Epidermal melanocyte (primary cell): ENCODE measurements around the gene CENPV.
"Not testable (repeated sequence)": the region's sequence is repeated elsewhere in the genome, so short reads cannot be mapped to it uniquely, and the experiment has no call there.

Experiments used
- DNase-seq: peaks from one replicate; pipeline ENCODE4 v3.0.0; 2011; ENCODE audit warnings: low spot score; ENCODE audit not compliant: insufficient read length

Gene CENPV

DNA sequence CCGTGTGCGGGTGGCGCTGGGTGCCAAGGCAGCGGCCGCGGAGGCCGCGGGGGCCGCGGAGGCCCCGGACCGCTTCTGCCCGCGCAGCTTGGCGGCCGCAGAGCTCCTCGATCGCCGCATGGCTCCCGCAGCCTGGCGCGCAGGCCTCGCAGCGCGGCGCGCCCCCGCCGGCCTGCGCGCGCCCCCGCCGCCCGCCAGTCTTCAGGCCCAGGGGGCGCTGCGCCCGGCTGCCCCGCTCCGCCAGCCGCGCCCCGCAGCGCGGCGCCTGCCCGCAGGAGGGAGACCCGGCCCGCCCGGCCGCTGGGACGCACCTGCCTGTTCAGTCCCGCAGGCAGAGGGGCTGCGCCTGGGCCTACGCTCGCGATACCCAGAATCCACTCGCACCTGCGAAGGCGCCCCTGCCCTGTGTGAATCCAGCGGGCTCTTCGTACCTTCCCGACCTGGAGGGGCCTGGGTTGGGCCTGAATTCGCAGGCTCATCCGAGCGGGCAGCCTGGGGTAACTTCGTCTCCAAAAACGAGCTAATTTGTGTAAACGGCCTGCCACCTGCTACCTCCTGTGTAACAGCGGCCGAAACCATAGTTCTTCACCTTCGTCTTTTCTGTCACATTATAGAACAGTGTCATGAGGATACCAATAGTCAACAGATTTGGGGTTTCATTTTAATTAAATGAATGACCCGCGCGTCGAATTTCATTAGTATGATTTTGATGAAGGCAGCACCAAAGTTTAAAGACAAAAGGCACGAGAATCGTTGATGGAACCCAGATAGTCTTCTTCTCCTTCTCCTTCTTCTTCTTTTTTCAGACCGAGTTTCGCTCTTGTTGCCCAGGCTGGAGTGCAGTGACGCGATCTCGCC, at the start of gene CENPV:
Gene CENPV, minus strand, starts transcription at position 153 of the 858 bp plus-strand sequence. Its CDS starts 33 bp downstream, at position 120.
- peak; percentile 26 for DNase-seq

DNA sequence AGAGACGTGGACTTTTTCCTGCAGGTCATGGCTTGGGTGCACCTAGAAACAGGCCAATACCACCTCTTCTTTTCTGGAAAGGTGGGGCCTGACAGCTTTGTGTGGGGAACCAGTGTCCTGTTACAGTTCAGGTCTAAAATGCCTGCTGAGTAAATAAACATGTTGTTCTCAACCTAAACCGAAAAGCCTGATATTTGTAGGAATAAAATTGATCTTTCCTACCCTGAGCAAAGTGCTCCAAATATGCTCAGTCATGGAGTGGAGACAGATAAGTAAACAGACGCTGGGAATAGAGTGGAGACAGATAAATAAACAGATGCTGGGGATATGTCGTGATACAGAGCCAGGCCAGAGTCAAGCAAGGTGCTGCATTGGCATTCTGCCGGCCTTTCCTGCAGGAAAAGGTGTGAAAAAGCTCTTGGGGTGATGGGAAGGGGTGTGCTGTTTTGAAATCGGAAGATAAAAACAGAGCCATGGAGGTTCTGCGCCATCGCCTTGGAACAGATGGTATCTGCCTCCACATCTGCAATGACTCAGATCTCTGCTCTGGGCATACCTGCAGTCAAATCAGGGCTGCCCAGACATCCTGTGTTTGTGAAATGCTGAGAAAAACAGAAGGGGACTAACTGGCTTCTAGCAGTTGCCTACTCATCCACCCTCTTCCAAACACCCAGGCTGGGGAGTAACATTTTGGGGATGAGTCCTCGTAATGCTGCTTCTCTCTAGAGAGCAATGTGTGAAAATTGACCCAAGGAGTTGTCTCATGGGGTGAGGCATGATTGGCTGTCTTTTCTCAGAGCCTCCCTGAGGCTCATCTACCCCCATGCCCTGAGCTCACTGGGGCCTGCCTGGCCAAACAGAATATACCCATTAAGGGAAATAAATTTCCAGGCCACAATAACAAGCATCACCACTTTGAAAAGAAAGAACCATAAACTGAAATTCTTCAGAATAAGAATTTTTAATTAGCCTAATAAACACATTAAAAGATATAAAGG, 45.3 kb upstream of the CENPV start:
- DNase-seq, result no peak

DNA sequence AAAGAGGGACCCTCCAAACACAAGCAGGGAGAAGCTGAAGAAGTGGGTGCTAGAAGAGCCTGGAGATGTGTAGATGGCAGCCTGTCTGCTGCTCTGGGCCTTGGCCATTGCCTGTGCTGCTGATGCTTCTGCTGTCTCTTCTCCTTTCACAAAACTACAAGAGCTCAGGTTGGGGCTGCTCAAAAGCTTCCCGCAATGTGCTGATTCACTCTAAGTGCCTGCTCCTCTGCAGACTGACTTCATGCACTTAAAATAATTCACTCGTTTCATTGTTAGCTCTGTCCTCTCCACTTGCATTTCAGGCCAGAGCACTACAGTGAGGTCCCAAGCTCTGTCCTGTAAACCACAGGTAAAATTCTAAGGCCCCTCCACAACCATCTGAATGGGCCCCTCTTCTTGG, 43.4 kb upstream of the CENPV start:
- not testable (repeated sequence) for DNase-seq

DNA sequence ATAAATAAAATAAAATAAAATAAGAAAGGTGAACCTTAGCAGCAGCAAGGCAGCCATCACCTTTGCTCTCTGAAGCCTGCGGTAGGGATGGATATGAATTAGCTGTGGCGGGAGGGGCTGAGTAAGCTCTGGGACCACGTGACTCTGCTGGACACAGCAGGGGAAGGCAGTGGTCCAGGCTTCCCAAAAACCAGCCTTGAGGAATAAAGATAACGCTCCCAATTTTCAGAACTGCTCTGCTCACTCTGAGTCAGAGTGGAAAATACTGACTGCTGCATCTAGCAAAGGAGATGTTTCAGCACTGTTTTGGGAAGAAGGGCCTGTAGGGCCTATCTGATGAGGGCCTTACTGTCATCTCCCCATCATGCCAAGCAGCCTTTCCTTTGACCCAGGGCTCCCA, 42.6 kb upstream of the CENPV start:
- DNase-seq, result not testable (repeated sequence)

DNA sequence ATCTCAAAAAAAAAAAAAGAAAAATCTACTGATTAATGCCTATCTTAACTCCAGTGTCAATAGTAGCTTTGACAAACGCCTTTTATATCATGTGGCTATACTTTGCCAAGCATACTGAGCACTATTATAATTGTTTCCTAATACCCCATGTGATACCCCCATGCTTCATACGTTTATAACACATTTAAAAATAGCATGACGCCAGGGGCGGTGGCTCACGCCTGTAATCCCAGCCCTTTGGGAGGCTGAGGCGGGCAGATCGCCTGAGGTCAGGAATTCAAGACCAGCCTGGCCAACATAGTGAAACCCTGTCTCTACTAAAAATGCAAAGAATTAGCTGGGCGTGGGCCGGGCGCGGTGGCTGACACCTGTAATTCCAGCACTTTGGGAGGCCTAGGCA, 39.2 kb upstream of the CENPV start:
- not testable (repeated sequence) for DNase-seq

DNA sequence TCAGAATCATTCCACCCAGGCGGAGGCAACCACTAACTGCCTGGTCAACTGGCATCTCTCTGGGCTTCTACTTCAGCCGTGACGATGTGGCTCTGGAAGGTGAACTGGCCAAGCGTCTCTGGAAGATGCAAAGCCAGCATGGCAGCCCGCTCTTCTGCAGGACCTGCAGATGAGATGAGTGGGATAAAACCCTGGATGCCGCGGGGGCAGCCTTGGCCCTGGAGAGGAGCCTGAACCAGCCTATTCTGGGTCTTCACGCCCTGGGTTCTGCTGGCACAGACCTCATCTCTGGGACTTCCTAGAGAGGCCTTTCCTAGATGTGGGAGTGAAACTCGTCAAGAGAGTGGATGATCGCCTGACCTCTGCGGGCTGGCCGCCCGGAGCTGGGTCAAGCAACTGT, 38.2 kb upstream of the CENPV start:
- DNase-seq, result no peak

DNA sequence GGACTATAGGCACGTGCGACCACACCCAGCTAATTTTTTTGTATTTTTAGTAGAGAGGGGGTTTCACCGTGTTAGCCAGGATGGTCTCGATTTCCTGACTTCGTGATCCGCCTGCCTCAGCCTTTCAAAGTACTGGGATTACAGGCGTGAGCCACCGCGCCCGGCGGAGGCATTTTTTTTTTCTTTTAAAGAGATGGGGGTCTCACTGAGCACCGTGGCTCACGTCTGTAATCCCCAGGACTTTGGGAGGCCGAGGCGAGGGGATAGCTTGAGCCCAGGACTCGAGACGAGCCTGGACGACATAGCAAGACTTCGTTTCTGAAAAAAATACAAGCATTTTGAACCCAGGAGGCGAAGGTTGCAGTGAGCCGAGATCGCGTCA, 32.8 kb upstream of the CENPV start:
- DNase-seq, result not testable (repeated sequence)

DNA sequence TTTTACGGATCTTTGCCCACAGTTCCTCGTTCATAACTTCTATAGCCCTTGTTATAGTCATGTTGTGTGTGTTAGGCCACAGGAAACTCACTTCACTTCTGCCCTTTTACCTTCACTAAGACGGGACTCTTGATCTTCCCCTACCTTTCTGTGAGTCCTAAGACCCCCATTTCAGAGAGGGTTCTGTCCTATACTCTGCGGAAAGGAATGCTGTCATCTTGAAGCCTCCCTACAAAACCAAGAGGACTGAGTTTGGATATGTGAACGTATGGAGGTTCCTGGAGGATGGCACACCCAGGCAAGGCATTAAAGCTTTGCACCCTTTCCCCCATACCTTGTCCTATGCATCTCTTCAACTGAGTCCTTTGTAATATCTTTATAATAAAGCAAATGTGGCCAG, 31.3 kb upstream of the CENPV start:
- DNase-seq, result no peak

DNA sequence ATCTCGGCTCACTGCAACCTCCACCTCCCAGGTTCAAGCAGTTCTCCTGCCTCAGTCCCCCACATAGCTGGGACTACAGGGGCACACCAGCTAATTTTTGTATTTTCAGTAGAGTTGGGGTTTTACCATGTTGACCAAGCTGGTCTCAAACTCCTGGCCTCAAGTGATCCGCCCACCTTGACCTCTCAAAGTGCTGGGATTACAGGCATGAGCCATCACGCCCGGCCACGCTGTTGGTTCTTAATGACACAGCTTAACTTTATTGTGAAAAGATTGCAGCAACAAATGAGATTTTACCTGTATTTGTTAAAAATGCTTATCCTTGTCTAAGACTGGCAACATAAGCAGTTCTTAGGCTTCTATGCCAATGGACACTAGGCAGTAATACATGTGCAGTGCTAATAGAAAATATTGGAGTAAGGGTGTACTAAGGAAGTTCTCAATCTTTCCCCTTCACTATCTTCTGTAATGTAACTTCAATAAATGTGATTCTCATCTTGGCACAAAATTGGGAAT, 30.6 kb upstream of the CENPV start:
- DNase-seq, result no peak

DNA sequence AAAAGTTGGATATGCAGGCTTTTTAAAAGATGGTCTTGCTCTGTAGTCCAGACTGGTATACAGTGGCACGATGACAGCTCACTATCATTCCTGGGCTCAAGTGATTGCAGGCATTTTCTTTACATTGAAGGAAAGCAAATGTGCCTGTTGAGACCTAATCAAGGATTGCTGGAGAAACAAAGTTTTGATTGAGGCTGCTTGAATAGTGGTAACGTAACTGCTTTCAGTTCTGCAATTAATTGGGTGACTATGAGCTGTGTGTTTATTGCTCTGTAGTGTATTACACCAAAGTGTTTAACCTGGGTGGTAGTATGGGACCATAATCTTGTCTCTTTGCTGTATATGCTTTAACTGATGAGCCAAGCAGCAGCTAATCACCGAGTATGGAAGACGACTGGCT, 29.9 kb upstream of the CENPV start:
- DNase-seq, result no peak

DNA sequence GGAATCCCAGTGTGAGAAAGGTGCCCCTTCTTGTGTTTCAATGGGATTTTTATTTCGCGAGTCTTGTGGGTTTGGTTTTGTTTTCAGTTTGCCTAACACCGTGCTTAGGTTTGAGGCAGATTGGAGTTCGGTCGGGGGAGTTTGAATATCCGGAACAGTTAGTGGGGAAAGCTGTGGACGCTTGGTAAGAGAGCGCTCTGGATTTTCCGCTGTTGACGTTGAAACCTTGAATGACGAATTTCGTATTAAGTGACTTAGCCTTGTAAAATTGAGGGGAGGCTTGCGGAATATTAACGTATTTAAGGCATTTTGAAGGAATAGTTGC, 28.2 kb upstream of the CENPV start:
- DNase-seq, result no peak

DNA sequence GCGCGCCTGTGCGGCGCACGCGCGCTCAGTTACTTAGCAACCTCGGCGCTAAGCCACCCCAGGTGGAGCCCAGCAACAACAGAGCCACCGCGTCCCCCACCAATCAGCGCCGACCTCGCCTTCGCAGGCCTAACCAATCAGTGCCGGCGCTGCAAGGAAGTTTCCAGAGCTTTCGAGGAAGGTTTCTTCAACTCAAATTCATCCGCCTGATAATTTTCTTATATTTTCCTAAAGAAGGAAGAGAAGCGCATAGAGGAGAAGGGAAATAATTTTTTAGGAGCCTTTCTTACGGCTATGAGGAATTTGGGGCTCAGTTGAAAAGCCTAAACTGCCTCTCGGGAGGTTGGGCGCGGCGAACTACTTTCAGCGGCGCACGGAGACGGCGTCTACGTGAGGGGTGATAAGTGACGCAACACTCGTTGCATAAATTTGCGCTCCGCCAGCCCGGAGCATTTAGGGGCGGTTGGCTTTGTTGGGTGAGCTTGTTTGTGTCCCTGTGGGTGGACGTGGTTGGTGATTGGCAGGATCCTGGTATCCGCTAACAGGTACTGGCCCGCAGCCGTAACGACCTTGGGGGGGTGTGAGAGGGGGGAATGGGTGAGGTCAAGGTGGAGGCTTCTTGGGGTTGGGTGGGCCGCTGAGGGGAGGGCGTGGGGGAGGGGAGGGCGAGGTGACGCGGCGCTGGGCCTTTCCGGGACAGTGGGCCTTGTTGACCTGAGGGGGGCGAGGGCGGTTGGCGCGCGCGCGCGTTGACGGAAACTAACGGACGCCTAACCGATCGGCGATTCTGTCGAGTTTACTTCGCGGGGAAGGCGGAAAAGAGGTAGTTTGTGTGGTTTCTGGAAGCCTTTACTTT, 27.6 kb upstream of the CENPV start, which contains the start of gene UBB:
Gene UBB, plus strand, starts transcription at position 452 of the 856 bp plus-strand sequence. CDS start 817 bp downstream, outside the sequence.
- peak; percentile 73 for DNase-seq

DNA sequence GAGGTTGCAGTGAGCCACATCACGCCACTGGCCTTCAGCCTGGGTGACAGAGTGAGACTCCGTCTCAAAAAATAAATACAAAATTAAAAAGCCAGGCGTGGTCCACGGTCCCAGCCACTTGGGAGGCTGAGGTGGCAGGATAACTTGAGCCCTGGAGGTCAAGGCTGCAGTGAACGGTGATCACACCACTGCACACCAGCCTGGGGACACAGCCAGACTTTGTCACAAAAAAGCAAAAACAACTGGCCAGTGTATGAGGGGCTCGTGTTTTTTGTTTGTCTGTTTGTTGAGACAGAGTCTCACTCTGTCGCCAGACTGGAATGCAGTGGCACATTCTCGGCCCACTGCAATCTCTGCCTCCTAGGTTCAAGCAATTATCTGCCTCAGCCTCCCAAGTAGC, 26.4 kb upstream of the CENPV start:
- no peak for DNase-seq

DNA sequence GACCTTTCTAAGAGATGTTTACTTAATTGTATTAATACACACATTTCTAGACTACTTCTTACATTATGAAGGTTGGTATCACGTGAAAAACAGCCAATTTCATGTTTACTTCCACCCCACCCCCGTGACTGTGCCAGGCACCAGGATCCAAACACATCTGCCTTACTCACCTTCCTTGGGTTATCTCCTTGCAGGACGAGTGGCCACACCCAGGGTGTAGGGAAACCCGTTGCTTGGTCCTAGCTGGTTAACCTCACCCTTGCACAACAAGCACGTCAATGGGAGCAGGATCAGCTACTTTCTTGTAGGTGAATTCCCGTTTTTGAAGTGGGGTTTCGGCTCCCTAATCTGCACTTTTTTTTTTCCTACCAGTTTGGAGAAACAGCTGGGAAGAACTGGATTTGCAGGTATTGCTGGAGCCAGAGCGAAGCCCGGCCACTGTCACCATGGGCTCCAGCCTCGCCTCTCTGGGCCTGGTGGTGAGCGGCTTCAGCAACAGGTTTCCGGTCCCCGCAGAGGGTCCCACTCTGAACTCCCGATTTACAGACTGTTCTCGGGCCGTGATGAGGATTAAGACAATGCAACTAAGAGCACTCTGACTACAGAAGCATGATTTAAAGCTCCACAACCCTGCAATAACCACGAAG, 25.5 kb upstream of the CENPV start:
- no peak for DNase-seq

DNA sequence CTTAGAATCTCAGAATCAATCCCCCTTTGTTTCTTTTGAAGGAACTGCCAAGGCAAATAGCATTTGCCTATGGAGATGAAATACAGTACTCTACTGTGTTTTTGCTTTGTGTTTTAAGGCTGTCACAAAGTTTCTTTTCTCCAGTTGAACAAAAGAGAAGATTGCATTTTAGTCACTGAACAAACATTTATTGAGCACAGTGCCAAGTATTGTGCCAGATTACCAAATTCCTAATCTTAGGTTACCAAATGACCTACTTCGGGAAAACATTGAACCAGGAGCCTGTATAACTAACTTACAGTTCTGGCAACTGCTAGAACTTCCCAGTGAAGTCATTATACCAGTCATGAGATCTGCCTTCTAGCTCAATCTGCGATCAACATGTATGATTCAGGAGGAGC, 24.7 kb upstream of the CENPV start:
- peak; percentile 61 for DNase-seq

DNA sequence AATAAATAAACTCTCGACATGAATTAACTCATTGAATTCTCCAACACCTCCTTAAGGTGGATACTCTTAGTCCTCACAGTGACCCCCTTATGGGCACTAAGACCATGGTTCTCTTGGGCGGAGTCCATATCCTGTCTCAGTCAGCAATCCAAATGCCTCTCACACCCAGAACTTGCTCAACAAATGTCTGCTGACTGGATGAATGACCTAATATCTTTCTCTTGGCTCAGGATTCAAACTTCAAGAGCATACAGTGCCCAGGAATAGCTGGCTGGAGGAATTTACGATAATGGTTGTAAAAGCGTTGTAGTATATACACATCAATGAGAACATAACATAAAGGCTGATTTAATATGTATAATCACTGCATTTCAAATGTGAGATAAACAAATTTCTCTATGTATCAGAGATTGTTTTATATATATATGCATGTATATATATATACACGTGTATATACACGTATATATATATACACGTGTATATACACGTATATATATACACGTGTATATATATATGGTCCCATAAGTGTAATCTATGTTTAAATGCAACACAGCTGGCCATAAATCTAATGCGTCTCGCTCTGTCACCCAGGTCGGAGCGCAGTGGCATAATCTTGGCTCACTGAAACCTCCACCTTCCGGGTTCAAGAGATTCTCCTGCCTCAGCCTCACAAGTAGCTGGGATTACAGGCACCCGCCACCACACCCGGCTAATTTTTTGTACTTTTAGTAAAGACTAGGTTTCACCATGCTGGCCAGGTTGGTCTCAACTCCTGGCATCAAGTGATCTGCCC, 21.1 kb upstream of the CENPV start:
- DNase-seq, result no peak

DNA sequence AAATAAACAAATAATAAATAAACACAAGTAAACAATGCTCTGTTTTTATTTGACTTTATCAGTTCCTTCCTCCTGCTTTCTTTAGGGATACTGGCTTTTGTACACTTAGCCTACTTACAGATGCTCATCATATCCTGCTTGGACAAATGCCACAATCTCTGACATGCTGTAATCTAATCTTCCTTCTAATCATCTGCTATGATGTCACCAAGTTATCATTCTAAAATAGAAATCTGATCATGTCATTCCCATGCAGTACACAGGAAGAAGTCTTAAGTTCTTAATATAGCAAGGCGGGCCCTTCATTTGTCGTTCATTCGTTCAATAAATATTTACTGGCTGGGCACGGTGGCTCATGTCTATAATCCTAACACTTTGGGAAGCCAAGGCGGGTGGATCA, 18.5 kb upstream of the CENPV start:
- no peak for DNase-seq

DNA sequence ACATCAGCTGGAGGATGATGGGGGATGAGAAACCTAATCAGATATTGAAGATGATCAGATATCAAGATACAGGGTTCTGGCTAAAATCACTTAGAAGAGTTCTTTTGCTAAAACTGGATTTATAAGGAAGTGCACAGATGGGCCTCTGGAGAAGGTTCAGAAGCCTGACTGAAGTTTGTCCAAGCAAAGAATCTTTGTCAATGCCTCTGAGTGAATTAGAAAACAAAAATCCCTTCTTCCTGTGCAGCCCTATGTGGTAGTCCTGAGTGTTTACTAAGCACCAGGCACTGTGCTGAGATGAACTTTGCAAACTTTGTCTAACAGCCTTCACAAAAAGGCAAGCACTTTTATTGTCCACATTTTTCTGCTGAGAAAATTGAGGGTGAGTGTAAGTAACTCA, 11.4 kb upstream of the CENPV start:
- no peak for DNase-seq

DNA sequence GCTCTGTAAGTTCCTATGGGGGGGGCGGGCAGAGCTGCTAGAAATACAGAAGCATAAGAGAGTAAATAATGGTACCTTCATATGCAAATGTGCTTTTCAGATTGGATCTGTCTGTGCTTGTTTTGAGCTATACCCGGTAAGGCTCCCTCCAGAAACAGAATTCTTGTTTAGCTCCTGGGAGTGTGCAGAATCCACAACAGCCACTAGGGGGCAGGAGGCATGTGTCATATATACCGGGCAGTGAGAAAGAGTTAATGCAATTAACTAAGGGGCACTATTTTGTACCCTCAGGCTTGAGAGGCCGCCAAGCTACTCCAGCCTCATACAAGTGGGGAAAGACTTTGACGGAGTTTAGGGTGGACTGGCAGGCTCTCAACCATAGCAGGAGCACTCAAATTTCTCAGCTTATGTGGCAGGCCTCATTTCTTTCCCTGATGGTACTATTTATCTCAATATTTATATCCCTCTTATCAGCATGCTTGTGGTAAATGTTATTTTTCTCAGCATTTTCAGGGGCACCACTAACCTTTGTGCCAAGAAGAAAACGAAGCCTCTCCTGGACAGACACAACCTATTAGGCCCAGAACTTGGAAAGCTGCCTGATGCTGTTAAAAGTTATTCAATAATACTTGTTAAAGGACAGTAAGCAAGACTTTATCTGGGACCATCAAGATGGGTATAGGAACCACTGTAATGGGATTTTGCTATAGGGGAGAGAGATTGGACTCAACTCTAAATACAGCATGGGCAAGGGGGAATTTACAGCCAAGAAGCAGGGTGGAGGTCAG, 10.7 kb upstream of the CENPV start:
- peak; percentile 73 for DNase-seq
